H1 (cell line): ENCODE results near the gene ZNF212. TPM values are rescaled to one million over a fixed set of nuclear protein-coding genes. Genes with fewer than 3 reads are reported as not detected.

Experiments
- CTCF ChIA-PET: fragments of 300-600 bp; sonication (Branson Sonifier 250); formaldehyde crosslinking; loops from one replicate; lab custom pipeline; 2021; ENCODE audit not compliant: partially characterized antibody; lab: Charles Lee
- POLR2A ChIA-PET: fragments of 300-600 bp; sonication (Branson Sonifier 250); formaldehyde crosslinking; loops from one replicate; lab custom pipeline; 2021; ENCODE audit warnings: inconsistent platforms; ENCODE audit not compliant: partially characterized antibody; lab: Charles Lee
- DNase-seq, 2 experiments: peaks; one replicate each; pipeline versions ENCODE4 v3.0.0 to v3.0.0-alpha.2; 2010 to 2022; ENCODE audit warnings: low spot score in 2 of 2, low read depth in 1 of 2, mixed read lengths in 1 of 2
- FAIRE-seq: peaks from 2 replicates; lab custom pipeline; 2011; peaks lifted over from hg19 to GRCh38; lab: Jason Lieb, UNC
- H2AFZ ChIP-seq: 2 replicates; pipeline ENCODE4 v1.8.1; 2012; ENCODE audit warnings: low read length, inconsistent platforms
- H2AK5ac ChIP-seq: 2 replicates; pipeline ENCODE4 v1.6.1; 2013; ENCODE audit warnings: low read depth, low read length
- H2BK120ac ChIP-seq: replicated peaks from 2 replicates; pipeline ENCODE3; 2013; ENCODE audit warnings: low read depth, low read length, inconsistent platforms
- H2BK12ac ChIP-seq: 2 replicates; pipeline ENCODE4 v1.6.1; 2013; ENCODE audit warnings: low read depth, low read length
- H2BK15ac ChIP-seq: 2 replicates; pipeline ENCODE4 v1.6.1; 2013; ENCODE audit warnings: low read length
- H2BK20ac ChIP-seq: 2 replicates; pipeline ENCODE4 v1.6.1; 2013; ENCODE audit warnings: low read length
- H2BK5ac ChIP-seq: 2 replicates; pipeline ENCODE4 v1.6.1; 2013; ENCODE audit warnings: low read depth, low read length
- H3K14ac ChIP-seq: 2 replicates; pipeline ENCODE4 v1.6.1; 2013; ENCODE audit warnings: inconsistent platforms; ENCODE audit not compliant: insufficient read length
- H3K18ac ChIP-seq: 2 replicates; pipeline ENCODE4 v1.6.1; 2013; ENCODE audit warnings: low read length; ENCODE audit errors: extremely low read depth
- H3K23ac ChIP-seq: 2 replicates; pipeline ENCODE4 v1.6.1; 2013; ENCODE audit warnings: inconsistent platforms; ENCODE audit not compliant: insufficient read length
- H3K23me2 ChIP-seq: 2 replicates; pipeline ENCODE4 v1.6.1; 2013; ENCODE audit warnings: low read depth, low read length
- H3K27ac ChIP-seq: 2 replicates; pipeline ENCODE4 v1.6.1; 2011; ENCODE audit warnings: low read depth, low read length, inconsistent platforms
- H3K27me3 ChIP-seq, 4 experiments: replicated peaks in 1 of 4; 1 replicate in 1 of 4; 2 replicates in 3 of 4; pipeline versions ENCODE4 v1.6.1 to v1.8.1; 2011 to 2013; ENCODE audit warnings: low read length in 3 of 4, mild to moderate bottlenecking in 3 of 4, inconsistent platforms in 2 of 4, mixed read lengths in 2 of 4, moderate library complexity in 1 of 4; ENCODE audit not compliant: control insufficient read depth in 3 of 4, insufficient read depth in 3 of 4; ENCODE audit errors: extremely low read depth in 1 of 4
- H3K36me3 ChIP-seq, 4 experiments: 2 replicates each; pipeline versions ENCODE4 v1.6.1 to v1.8.1; 2011 to 2013; ENCODE audit warnings: mild to moderate bottlenecking in 4 of 4, low read length in 3 of 4, moderate library complexity in 2 of 4, control low read depth in 1 of 4, inconsistent platforms in 1 of 4; ENCODE audit not compliant: insufficient read depth in 4 of 4, control insufficient read depth in 2 of 4
- H3K4ac ChIP-seq: replicated peaks from 2 replicates; pipeline ENCODE3; 2013; ENCODE audit warnings: low read length, low read depth, mixed read lengths, inconsistent platforms; ENCODE audit not compliant: insufficient read length
- H3K4me1 ChIP-seq, 4 experiments: replicated peaks in 1 of 4; 1 replicate in 1 of 4; 2 replicates in 3 of 4; pipeline versions ENCODE4 v1.6.1 to v1.8.1; 2011 to 2013; ENCODE audit warnings: low read length in 3 of 4, inconsistent platforms in 2 of 4, mixed read lengths in 1 of 4; ENCODE audit not compliant: insufficient read depth in 4 of 4, control insufficient read depth in 3 of 4
- H3K4me2 ChIP-seq, 2 experiments: 2 replicates each; pipeline versions ENCODE4 v1.6.1 to v1.8.1; 2011 to 2013; ENCODE audit warnings: low read depth in 2 of 2, low read length in 2 of 2, control low read depth in 1 of 2, inconsistent platforms in 1 of 2, mild to moderate bottlenecking in 1 of 2; ENCODE audit not compliant: insufficient read depth in 1 of 2
- H3K4me3 ChIP-seq, 4 experiments: fragments of 200-600, 300-600 bp in 1 of 4; sonication (generic), shearing (Covaris generic), sonication (Bioruptor Twin) in 1 of 4; 2 replicates each; pipeline versions ENCODE4 v1.5.1 to v1.8.1; 2011 to 2016; ENCODE audit warnings: low read length in 4 of 4, low read depth in 3 of 4, control low read depth in 2 of 4, inconsistent platforms in 2 of 4, mild to moderate bottlenecking in 2 of 4, mixed read lengths in 1 of 4, moderate library complexity in 1 of 4; ENCODE audit not compliant: insufficient read depth in 2 of 4; ENCODE audit errors: extremely low read depth in 1 of 4
- H3K56ac ChIP-seq: replicated peaks from 2 replicates; pipeline ENCODE3; 2013; ENCODE audit warnings: low read depth, mild to moderate bottlenecking, mixed read lengths, low read length, inconsistent platforms; ENCODE audit not compliant: insufficient read length
- H3K79me1 ChIP-seq: 2 replicates; pipeline ENCODE4 v1.6.1; 2013; ENCODE audit warnings: low read depth, low read length, control low read depth
- H3K79me2 ChIP-seq, 2 experiments: 2 replicates each; pipeline versions ENCODE4 v1.6.1 to v1.8.1; 2012 to 2013; ENCODE audit warnings: low read length in 2 of 2, mild to moderate bottlenecking in 2 of 2, inconsistent platforms in 1 of 2; ENCODE audit not compliant: insufficient read depth in 2 of 2, control insufficient read depth in 1 of 2
- H3K9ac ChIP-seq, 4 experiments: replicated peaks in 1 of 4; 1 replicate in 1 of 4; 2 replicates in 3 of 4; pipeline versions ENCODE4 v1.6.1 to v1.8.1; 2011 to 2013; ENCODE audit warnings: low read depth in 3 of 4, low read length in 3 of 4, control low read depth in 2 of 4, mild to moderate bottlenecking in 2 of 4, moderate library complexity in 2 of 4, inconsistent platforms in 1 of 4; ENCODE audit errors: extremely low read depth in 1 of 4
- H3K9me3 ChIP-seq, 2 experiments: 2 replicates each; pipeline versions ENCODE4 v1.6.1 to v1.8.1; 2012 to 2013; ENCODE audit warnings: mild to moderate bottlenecking in 2 of 2, moderate library complexity in 2 of 2, control low read depth in 1 of 2, inconsistent platforms in 1 of 2, low read depth in 1 of 2, low read length in 1 of 2, mixed read lengths in 1 of 2; ENCODE audit not compliant: insufficient read depth in 2 of 2
- H4K20me1 ChIP-seq, 2 experiments: replicated peaks in 1 of 2; 2 replicates each; pipeline versions ENCODE3 to v1.8.1; 2011 to 2013; ENCODE audit warnings: inconsistent platforms in 2 of 2, low read length in 2 of 2, mild to moderate bottlenecking in 1 of 2; ENCODE audit not compliant: insufficient read depth in 2 of 2, control insufficient read depth in 1 of 2
- H4K5ac ChIP-seq: 2 replicates; pipeline ENCODE4 v1.6.1; 2013; ENCODE audit warnings: low read length, low read depth, mixed read lengths, inconsistent platforms; ENCODE audit not compliant: insufficient read length
- H4K8ac ChIP-seq: 2 replicates; pipeline ENCODE4 v1.8.0; 2013; ENCODE audit warnings: mild to moderate bottlenecking, moderate library complexity, low read length, inconsistent platforms; ENCODE audit not compliant: insufficient read depth; ENCODE audit errors: extremely low read depth
- H4K91ac ChIP-seq: replicated peaks from 2 replicates; pipeline ENCODE3; 2013; ENCODE audit warnings: low read length, mixed read lengths, inconsistent platforms; ENCODE audit not compliant: insufficient read length
- ASH2L ChIP-seq: fragments of 200-600, 300-600 bp; sonication (generic); IDR thresholded peaks from one replicate; pipeline ENCODE4 v1.7.1; 2017; ENCODE audit warnings: low read length
- BACH1 ChIP-seq: IDR thresholded peaks from 2 replicates; pipeline ENCODE4 v1.6.1; 2012; ENCODE audit warnings: low read length, improper control_type of control experiment
- CBX8 ChIP-seq: fragments of 300-800, 300-1000 bp; sonication (generic); IDR thresholded peaks from 2 replicates; pipeline ENCODE4 v1.7.1; 2016; ENCODE audit warnings: low read depth, low read length, borderline replicate concordance
- CEBPB ChIP-seq: IDR thresholded peaks from 2 replicates; pipeline ENCODE4 v1.6.1; 2012; ENCODE audit warnings: low read depth, low read length
- CHD1 ChIP-seq: IDR thresholded peaks from 2 replicates; pipeline ENCODE4 v1.6.1; 2012; ENCODE audit warnings: low read depth, low read length, improper control_type of control experiment
- CTBP2 ChIP-seq: IDR thresholded peaks from 2 replicates; pipeline ENCODE4 v1.7.0; 2011; ENCODE audit warnings: borderline replicate concordance, mild to moderate bottlenecking, moderate library complexity, mixed read lengths, low read length; ENCODE audit not compliant: insufficient read depth, insufficient read length
- JUN ChIP-seq: IDR thresholded peaks from 2 replicates; pipeline ENCODE4 v1.6.1; 2011; ENCODE audit warnings: low read depth, mild to moderate bottlenecking, improper control_type of control experiment, low read length
- MAX ChIP-seq: IDR thresholded peaks from 2 replicates; pipeline ENCODE4 v1.6.1; 2012; ENCODE audit warnings: inconsistent platforms
- NRF1 ChIP-seq: IDR thresholded peaks from 2 replicates; pipeline ENCODE4 v1.6.1; 2011; ENCODE audit warnings: mild to moderate bottlenecking, low read depth, low read length, improper control_type of control experiment
- POLR2A ChIP-seq, 2 experiments: IDR thresholded peaks; 1 replicate in 1 of 2; 2 replicates in 1 of 2; pipeline ENCODE4 v1.6.1; 2011; ENCODE audit warnings: low read depth in 2 of 2, low read length in 2 of 2, mild to moderate bottlenecking in 2 of 2; ENCODE audit errors: control extremely low read depth in 1 of 2
- RNF2 ChIP-seq: fragments of 200-900, 300-1000 bp; sonication (generic); IDR thresholded peaks from 2 replicates; pipeline ENCODE4 v1.7.1; 2016; ENCODE audit warnings: borderline replicate concordance, low read depth, mild to moderate bottlenecking, antibody characterized with exemption, low read length; ENCODE audit not compliant: poor library complexity, severe bottlenecking; ENCODE audit errors: missing control alignments
- SAP30 ChIP-seq: fragments of 300-600 bp; sonication (generic); IDR thresholded peaks from 2 replicates; pipeline ENCODE4 v1.7.1; 2012; ENCODE audit warnings: low read length, moderate library complexity, mild to moderate bottlenecking, inconsistent platforms; ENCODE audit not compliant: insufficient read depth, insufficient replicate concordance
- SP2 ChIP-seq: IDR thresholded peaks from 2 replicates; pipeline ENCODE4 v1.6.1; 2012; ENCODE audit warnings: mild to moderate bottlenecking, low read length, inconsistent platforms
- SUZ12 ChIP-seq: fragments of 200-600 bp; sonication (generic); IDR thresholded peaks from 2 replicates; pipeline ENCODE4 v1.6.1; 2012; ENCODE audit warnings: mild to moderate bottlenecking, inconsistent platforms, low read length, moderate library complexity, mixed read lengths
- WGBS, 2 experiments: shearing (Covaris generic) in 1 of 2; methylation state at CpG; one replicate each; pipeline versions ENCODE4 v1.1.6 to v1.1.7; 2013 to 2015; ENCODE audit warnings: low lambda C conversion rate in 2 of 2, mixed read lengths in 2 of 2, inconsistent platforms in 1 of 2, low coverage in 1 of 2, missing lambda C conversion rate in 1 of 2; ENCODE audit not compliant: insufficient replicate concordance in 2 of 2, insufficient coverage in 1 of 2, insufficient read length in 1 of 2; ENCODE audit errors: extremely low coverage in 1 of 2, missing lambda C conversion rate in 1 of 2; 5-methylcytosine and 5-hydroxymethylcytosine counted together
- polyA plus RNA-seq, 7 experiments: library from polyadenylated mRNA; depleted of rRNA in 3 of 7; stranded (reverse) in 5 of 7; unstranded in 2 of 7; fragments of >200 nt in 5 of 7; fragments of 200-250 nt in 2 of 7; gene quantifications; 1 replicate in 5 of 7; 2 replicates in 1 of 7; 4 replicates in 1 of 7; pipeline versions ENCODE4 v1.2.1 to v1.2.3, GENCODE V29; 2011 to 2013; ENCODE audit warnings: missing spikeins in 2 of 7, mixed read lengths in 2 of 7
- total RNA-seq: library from RNA; stranded (reverse); fragmentation: NEBNext Ultra II Directional; extraction: Animal tissue kit (Norgen Biotek cat#: 25700); gene quantifications from 2 replicates; pipeline ENCODE4 v1.2.1, GENCODE V29; 2021

Gene ZNF212
- total and polyA plus RNA-seq, 2 of the 8 experiments (the other 6 are each of a cell fraction or from before 2014, with no cell fraction given), result 6.7 to 19.3 TPM

- H3K9ac ChIP-seq, result no peak overlapping the region
- no peaks in the 10 kb centered on the region for H3K23me2 ChIP-seq
- H3K27ac ChIP-seq, result no peak overlapping the region
- H2BK5ac ChIP-seq, result no peak overlapping the region
- H2BK15ac ChIP-seq, result no peak overlapping the region
- no peaks in the 10 kb centered on the region for H3K36me3 ChIP-seq
- H3K4me3 ChIP-seq, result no peak overlapping the region
- no peaks in the 10 kb centered on the region for H3K79me1 ChIP-seq
- no peak overlapping the region for H3K14ac ChIP-seq
- H3K23ac ChIP-seq, result no peak overlapping the region
- H3K79me2 ChIP-seq, result no peaks in the 10 kb centered on the region
- POLR2A ChIA-PET, result no interaction called here
- H3K4me2 ChIP-seq, result no peak overlapping the region
- H4K91ac ChIP-seq, result no peak overlapping the region
- H3K56ac ChIP-seq, result no peak overlapping the region
- H3K9me3 ChIP-seq, result peaks cover 0 to 6% of the 10 kb centered on the region in 2 experiments; a peak in 1 of 4 replicates
- H4K5ac ChIP-seq, result no peak overlapping the region
- no peak overlapping the region for H2BK120ac ChIP-seq
- no peak overlapping the region for H3K18ac ChIP-seq
- H2BK12ac ChIP-seq, result no peak overlapping the region
- H2BK20ac ChIP-seq, result no peak overlapping the region
- H3K27me3 ChIP-seq, result no peaks in the 10 kb centered on the region
- FAIRE-seq (no peak), DNase-seq (no peak)
- no peaks in the 10 kb centered on the region for H4K20me1 ChIP-seq
- H3K4ac ChIP-seq, result no peak overlapping the region
- 80% methylated on average over 2 of the region's 2 CpGs; no CpG with 5 or more reads in 1 of the 2 experiments for WGBS, 2 experiments
- 0 out of 7 replicates have a peak, but pooled peaks cover 0 to 4% (median 0%) of the 10 kb centered on the region in 4 experiments for H3K4me1 ChIP-seq
- H4K8ac ChIP-seq, result no peak overlapping the region
- H2AK5ac ChIP-seq, result no peak overlapping the region
- no peak overlapping the region for H2AFZ ChIP-seq
- CTCF ChIA-PET, result interaction anchor here (1.1 to 1.7 kb wide), 2 partner anchors 15 to 158 kb away, joined by 3 read pairs; partner anchors contain the start of gene ZNF777
- TF ChIP-seq NRF1 (no peak), CHD1 (no peak), SUZ12 (no peak), JUN (no peak), POLR2A (IDR thresholded peaks at IDR 0.05; ENCODE audit: control extremely low read depth in 1 of 2, low read depth in 2 of 2, low read length in 2 of 2) (no peak), CEBPB (no peak), CTBP2 (no peak), SAP30 (no peak), CBX8 (no peak), ASH2L (no peak), RNF2 (no peak), SP2 (no peak), MAX (no peak), BACH1 (no peak)
Measured at GRCh38 chr7:149302865-149303264, 63.4 kb downstream of the ZNF212 start.
